NCI-H2029 treated with DMSO at 0.1 percent for 48 hours (cell line): ENCODE measurements around the gene EDRF1.

Experiments
- DNase-seq: peaks from one replicate; lab custom pipeline; 2025; lab: John Stamatoyannopoulos, UW

Gene EDRF1

GRCh38 chr10:125792342-125793300 lies 73.1 kb downstream of the EDRF1 start:
- no peak for DNase-seq

- DNase-seq = no peak
Observed at GRCh38 chr10:125795128-125795527, 75.6 kb downstream of the EDRF1 start.

DNA sequence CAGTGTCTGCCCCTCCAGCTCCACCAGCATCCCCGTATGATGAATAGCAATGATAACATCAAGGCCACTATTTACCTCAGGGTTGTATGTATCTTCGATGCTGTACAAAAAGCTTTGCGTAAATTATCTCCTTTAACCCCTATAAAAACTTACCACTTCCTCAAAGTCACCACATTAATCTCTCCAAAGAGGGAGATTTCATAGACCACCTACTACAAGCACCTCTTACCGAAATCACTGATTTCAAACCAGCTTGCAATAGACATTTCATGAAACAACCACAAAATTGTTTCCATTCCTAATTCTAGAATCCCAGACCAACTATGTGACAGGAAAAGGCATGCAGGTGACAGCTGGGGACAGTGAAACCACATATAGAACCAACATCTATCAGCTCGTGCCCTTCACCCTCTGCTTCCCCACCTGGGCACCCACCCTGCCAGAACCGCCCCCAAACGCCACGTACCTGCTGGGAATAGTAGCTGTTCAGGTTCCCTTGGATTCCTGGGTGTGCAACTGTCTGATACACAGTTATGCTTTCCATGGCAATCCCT lies 76.2 kb downstream of the EDRF1 start:
- no peak for DNase-seq

- no peak for DNase-seq
Observed at GRCh38 chr10:125797424-125797823, 77.9 kb downstream of the EDRF1 start.

DNA sequence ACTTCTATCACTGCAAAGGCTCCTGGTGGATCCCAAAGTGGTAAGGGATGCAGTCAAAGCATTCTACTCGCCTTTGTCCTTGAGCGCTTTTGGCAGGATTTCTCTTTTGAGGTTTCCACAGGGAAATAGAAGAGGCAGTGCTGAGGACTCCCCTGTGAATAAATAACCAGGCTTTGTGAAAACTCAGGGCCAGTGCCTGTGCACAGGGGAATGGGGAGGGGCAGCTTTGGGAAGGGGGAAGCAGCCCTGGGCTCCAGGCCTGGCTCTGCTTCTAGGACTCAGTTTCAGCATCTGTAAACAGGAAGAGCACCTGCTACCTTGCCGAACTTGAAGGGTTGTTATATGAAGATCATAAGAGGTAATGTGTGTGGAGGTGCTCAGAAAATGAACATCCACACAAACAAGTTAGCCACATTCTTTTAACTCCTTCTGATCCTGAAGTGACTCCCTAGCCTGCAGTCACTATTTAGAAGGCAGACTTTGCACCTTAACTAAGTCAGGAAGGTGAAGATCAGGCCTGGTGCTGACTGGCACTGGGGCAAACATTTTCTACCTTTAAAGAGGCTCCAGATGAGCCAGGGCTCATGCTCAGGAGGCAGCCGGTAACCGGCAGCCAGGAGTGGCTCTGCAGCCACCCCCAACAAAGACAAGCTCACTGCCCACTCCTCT lies 78.6 kb downstream of the EDRF1 start:
- DNase-seq = no peak

- DNase-seq = no peak
Observed at GRCh38 chr10:125799451-125800182, 80.1 kb downstream of the EDRF1 start.

- no peak for DNase-seq
Observed at GRCh38 chr10:125801574-125801973, 82.1 kb downstream of the EDRF1 start.

GRCh38 chr10:125802131-125802530 lies 82.6 kb downstream of the EDRF1 start:
- no peak for DNase-seq

DNA sequence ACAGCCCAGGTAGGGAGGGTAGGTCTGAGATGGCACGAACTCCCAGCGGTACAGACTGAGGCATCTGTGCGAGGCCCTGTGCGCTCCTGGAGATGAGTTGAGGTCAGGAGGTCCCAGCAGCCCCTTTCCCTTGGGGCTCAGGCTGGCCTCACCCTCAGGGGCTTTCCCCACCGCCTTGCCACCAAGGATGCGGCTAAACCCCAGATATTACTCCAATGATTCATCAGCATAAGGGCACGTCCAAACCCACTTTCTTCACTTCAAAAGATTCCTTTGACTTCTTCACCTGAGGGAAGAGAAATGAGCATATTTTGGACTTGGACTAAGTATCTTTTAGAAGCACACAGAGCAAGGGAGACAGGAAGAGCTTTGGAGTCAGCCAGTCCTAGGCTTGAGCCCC lies 83.2 kb downstream of the EDRF1 start:
- no peak for DNase-seq

- DNase-seq = no peak
Observed at GRCh38 chr10:125808047-125808446, 88.5 kb downstream of the EDRF1 start.

DNA sequence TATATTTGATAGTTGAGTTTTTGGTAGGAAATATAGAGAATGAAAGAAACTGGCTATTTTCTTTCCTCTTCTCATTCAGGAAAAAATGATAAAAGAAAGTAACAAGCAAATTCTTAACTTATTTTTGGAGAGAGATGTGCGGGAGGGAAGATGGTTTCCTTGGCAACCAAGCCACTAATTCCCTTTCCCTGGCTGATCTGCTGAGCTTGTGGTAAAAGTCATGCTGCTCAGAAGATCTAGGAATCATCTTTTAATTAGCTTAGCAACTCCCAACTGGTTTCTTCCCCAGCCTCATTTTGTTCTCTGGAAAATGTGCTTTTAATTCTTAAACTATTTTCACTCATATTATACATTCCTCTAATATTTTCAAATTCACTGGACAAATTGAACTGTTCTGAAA lies 91.7 kb downstream of the EDRF1 start:
- DNase-seq = no peak

DNA sequence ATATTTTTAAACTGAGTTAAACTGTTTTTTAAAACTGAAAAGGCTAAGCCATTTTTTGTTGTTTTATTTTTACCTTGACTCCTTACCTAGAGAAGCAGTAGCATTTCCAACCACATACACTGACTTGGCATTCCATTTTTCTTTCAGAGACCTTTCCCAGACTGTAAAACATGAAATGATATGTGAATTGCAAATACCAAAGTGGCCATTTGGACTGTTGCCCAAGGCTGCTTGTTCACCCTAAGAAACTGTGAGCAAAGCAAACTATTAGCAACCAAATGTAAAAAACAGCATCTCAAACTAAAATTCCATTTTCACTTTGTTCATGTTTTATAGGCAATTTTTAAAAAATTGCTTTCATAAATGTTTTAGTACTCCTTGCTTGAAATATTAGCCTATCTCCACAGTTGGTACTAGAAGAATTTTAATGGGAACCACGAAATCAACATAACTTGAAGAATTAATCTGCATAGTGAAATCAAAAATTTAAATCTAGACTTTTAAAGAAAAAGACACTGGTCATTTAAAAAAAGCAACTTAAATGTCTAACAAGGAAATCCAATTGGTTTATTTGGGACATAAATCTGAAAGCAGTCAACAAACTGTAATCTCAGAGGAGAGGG lies 92.7 kb downstream of the EDRF1 start:
- DNase-seq = no peak
